Lung (tissue), 12 donors: ENCODE data around the gene CEP128. TPM values are rescaled to one million over a fixed set of nuclear protein-coding genes. Genes with fewer than 3 reads are reported as not detected.

Experiments
- ATAC-seq: fragments of 200-7000 bp; cut with Tn5 transposase; one replicate; pipeline ENCODE4 v1.9.1; 2020; ENCODE audit warnings: moderate number of reproducible peaks; ENCODE audit not compliant: insufficient read depth, low FRiP score
- DNase-seq, 3 donors: peaks; one replicate each; pipeline ENCODE4 v3.0.0-alpha.2; 2013 to 2017
- H3K27ac ChIP-seq, 2 donors: one replicate each; pipeline ENCODE4 v1.5.1; 2013; ENCODE audit warnings: mild to moderate bottlenecking in 2 of 2, moderate library complexity in 2 of 2, control low read depth in 1 of 2, inconsistent platforms in 1 of 2, low read depth in 1 of 2, low read length in 1 of 2
- H3K27me3 ChIP-seq, 3 donors: one replicate each; pipeline ENCODE4 v1.5.1; 2013; ENCODE audit warnings: low read length in 2 of 3; ENCODE audit not compliant: control insufficient read depth in 3 of 3, insufficient read depth in 3 of 3
- H3K36me3 ChIP-seq, 4 donors: one replicate each; pipeline ENCODE4 v1.5.1; 2013; ENCODE audit warnings: low read length in 4 of 4, mild to moderate bottlenecking in 1 of 4, moderate library complexity in 1 of 4; ENCODE audit not compliant: control insufficient read depth in 4 of 4, insufficient read depth in 4 of 4
- H3K4me1 ChIP-seq, 5 donors: one replicate each; pipeline ENCODE4 v1.5.1; 2013; ENCODE audit warnings: low read length in 5 of 5, mild to moderate bottlenecking in 2 of 5, moderate library complexity in 1 of 5; ENCODE audit not compliant: control insufficient read depth in 5 of 5, insufficient read depth in 5 of 5
- H3K4me3 ChIP-seq: one replicate; pipeline ENCODE4 v1.5.1; 2013; ENCODE audit warnings: mild to moderate bottlenecking, control low read depth, moderate library complexity
- H3K9ac ChIP-seq, 2 donors: one replicate each; pipeline ENCODE4 v1.5.1; 2013; ENCODE audit warnings: low read length in 2 of 2, control low read depth in 1 of 2; ENCODE audit not compliant: insufficient read depth in 1 of 2
- H3K9me3 ChIP-seq, 4 donors: one replicate each; pipeline ENCODE4 v1.5.1; 2013; ENCODE audit warnings: low read length in 3 of 4, mild to moderate bottlenecking in 1 of 4, moderate library complexity in 1 of 4; ENCODE audit not compliant: control insufficient read depth in 4 of 4, insufficient read depth in 3 of 4
- CTCF ChIP-seq: IDR thresholded peaks from 2 replicates; pipeline ENCODE4 v1.5.1; 2012; ENCODE audit warnings: mild to moderate bottlenecking; ENCODE audit errors: control extremely low read depth, extremely low read depth
- WGBS, 2 donors: extraction: QIAGEN DNeasy Blood & Tissue Kit; methylation state at CpG; one replicate each; pipeline ENCODE4 v1.1.7; 2013; 5-methylcytosine and 5-hydroxymethylcytosine counted together
- polyA plus RNA-seq, 2 donors: library from polyadenylated mRNA; stranded (reverse); fragments of 200-250 nt; gene quantifications; one replicate each; pipeline ENCODE4 v1.2.1, GENCODE V29; 2013
- total RNA-seq, 2 donors: library from RNA; depleted of rRNA in 1 of 2; stranded (reverse); fragments of >200 nt in 1 of 2; gene quantifications; one replicate each; pipeline ENCODE4 v1.2.1, GENCODE V29; 2014 to 2021
- donor health status: control.
- donor health status: control.
- donor health status: Bipolar disorder and iron deficiency.
- donor health status: healthy.
- donor health status: DM: yes; HTN: yes; CAD: no.

The CEP128 gene
- total and polyA plus RNA-seq, 4 donors: 1.1 to 12.0 (median 6.2) TPM

GRCh38 chr14:80681651-80682050 is 259.9 kb downstream of the CEP128 start:
- no peaks in the 10 kb centered on the region for H3K27me3 ChIP-seq
- 96 to 97% methylated on average over 3 of the region's 3 CpGs for WGBS, 2 donors
- no peak overlapping the region for H3K9ac ChIP-seq
- H3K36me3 ChIP-seq: no peaks in the 10 kb centered on the region
- no peak overlapping the region for H3K27ac ChIP-seq
- no peak overlapping the region for H3K4me3 ChIP-seq
- peaks cover 0 to 23% (median 15%) of the 10 kb centered on the region in 4 donors for H3K9me3 ChIP-seq
- no peak for TF ChIP-seq CTCF
- DNase-seq: no peak
- H3K4me1 ChIP-seq: no peaks in the 10 kb centered on the region
- no peak for ATAC-seq

- Histone ChIP-seq H3K9me3 (peaks cover 0 to 18% (median 15%) of the 10 kb centered on the region in 4 donors), H3K4me3 (no peak overlapping the region), H3K9ac (no peak overlapping the region), H3K4me1 (no peaks in the 10 kb centered on the region), H3K27ac (no peak overlapping the region), H3K36me3 (no peaks in the 10 kb centered on the region), H3K27me3 (no peaks in the 10 kb centered on the region)
- no peak for ATAC-seq
- no peak for TF ChIP-seq CTCF
- no peak for DNase-seq
- 86 to 96% methylated on average over 5 of the region's 5 CpGs for WGBS, 2 donors
Observed at GRCh38 chr14:80679273-80679672, 262.3 kb downstream of the CEP128 start.

DNA sequence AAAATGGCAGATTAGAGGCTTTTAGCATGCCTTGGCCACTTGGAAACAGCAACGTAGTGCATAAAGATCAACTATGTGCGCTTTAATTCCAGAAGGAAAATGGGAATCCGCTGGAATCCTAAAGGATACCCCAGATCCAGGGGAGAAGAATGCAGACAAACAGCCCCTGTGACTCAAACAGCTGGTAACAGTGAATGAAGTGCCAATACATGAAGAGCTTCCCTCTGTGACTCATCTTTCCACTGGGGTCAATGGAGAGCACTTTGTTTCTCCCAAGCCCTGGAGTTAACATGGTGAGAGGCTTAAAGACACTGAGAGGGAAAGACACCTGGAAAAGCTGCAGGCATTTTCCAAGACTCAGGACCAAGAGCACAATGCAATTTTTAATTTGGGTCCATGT is 263.1 kb downstream of the CEP128 start:
- Histone ChIP-seq H3K4me3 (no peak overlapping the region), H3K9ac (no peak overlapping the region), H3K4me1 (no peaks in the 10 kb centered on the region), H3K36me3 (no peaks in the 10 kb centered on the region), H3K27ac (no peak overlapping the region), H3K27me3 (no peaks in the 10 kb centered on the region), H3K9me3 (peaks cover 0 to 18% (median 15%) of the 10 kb centered on the region in 4 donors)
- TF ChIP-seq CTCF: no peak
- ATAC-seq (no peak), DNase-seq (no peak)
- 97 to 99% methylated on average over 3 of the region's 3 CpGs for WGBS, 2 donors

GRCh38 chr14:80669426-80669825 is 272.1 kb downstream of the CEP128 start:
- TF ChIP-seq CTCF: no peak
- Histone ChIP-seq H3K27me3 (no peaks in the 10 kb centered on the region), H3K27ac (no peak overlapping the region), H3K4me3 (no peak overlapping the region), H3K9ac (no peak overlapping the region), H3K4me1 (no peaks in the 10 kb centered on the region), H3K36me3 (no peaks in the 10 kb centered on the region), H3K9me3 (peaks cover 0 to 1% (median 0%) of the 10 kb centered on the region in 4 donors)
- 96% methylated on average over 2 of the region's 2 CpGs for WGBS, 2 donors
- ATAC-seq (no peak), DNase-seq (no peak)
